Measurements from ENCODE around the gene AQP7. TPM values are rescaled to one million over a fixed set of nuclear protein-coding genes. Genes with fewer than 3 reads are reported as not detected.

AQP7 gene
- total RNA-seq, 2 donors from 2014 or later = 8.3 to 21.0 TPM

DNA sequence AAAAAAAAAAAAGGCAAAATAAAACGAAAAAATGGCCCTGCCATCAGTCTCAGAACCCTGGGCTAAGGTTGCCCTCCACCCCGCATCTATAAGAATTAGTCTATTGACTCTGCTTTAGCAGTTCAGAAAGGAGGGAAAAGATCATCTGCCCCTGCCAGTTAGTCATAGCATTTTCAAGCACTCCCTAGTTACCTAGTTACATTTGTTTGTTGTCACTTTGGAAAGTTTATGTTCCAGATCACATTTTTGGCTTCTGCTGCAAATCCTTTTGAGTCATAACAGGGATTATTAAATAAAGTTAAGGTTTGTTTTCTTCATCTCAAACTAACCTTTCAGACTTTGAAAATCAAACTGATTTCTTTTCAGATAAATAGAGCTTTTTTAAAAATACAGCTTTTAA is 52.1 kb downstream of the AQP7 start:
- no peak for DNase-seq
- intact Hi-C loops (cut with DNase I, micrococcal nuclease) = no loop called here
- ATAC-seq = peak; percentile 15

DNA sequence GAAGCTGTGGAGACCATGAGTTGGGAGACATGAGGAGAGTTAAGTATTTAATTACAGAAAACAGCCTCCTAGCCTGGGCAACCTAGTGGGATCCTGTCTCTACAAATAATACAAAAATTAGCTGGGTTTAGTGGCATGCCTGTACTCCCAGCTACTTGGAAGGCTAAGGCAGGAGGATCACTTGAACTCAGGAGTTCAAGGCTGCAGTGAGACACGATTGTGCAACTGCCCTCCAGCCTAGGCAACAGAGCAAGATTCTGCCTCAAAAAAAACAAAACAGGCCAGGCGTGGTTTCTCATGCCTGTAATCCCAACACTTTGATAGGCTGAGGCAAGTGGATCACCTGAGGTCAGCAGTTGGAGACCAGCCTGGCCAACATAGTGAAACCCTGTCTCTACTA is 52.6 kb downstream of the AQP7 start:
- no peak for ATAC-seq
- intact Hi-C loops (cut with DNase I, micrococcal nuclease) = no loop called here

DNA sequence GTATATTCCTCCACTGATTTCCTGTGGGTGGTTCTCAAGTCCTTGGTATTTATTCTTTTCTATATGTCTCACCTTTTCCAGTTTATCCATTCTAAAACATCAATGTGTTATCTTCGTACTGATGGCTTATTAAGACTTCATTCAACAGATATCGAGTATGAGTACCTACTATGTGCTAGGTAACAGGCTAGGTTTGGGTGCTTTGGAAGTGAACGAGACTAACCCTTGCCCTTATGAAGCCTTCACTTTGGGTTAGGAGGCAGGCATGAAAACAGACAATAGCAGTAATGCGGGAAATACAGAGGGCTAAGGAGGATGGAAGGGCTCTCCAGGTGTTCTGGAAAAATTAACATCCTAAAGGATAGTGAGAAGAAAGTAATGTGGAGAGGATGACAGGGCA is 53.4 kb downstream of the AQP7 start:
- ATAC-seq (no peak), DNase-seq (no peak)
- intact Hi-C loops (cut with DNase I, micrococcal nuclease) = no loop called here

More for the DNA sequence above, 52.6 kb downstream of the AQP7 start:
- no peak for DNase-seq

DNA sequence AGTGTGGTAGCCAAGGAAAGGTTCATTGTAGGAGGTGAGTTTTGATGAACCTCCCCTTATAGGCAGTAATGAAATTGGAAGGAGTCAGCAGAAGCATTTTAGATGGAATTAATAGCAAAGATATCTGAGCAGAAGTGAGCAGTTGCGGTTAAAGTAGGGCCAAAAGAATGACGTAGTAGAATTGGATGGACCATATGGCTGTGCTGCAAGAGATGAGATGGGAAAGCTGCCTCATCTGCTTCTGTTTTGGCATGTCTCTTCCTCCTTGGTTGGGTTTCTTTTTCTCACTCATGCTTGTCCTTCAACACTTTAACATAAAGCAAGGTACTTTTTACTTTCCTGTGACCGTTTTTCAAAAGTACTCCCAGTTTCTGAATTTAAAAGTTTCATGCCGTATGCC is 55.8 kb downstream of the AQP7 start:
- intact Hi-C loops (cut with DNase I, micrococcal nuclease) = no loop called here

DNA sequence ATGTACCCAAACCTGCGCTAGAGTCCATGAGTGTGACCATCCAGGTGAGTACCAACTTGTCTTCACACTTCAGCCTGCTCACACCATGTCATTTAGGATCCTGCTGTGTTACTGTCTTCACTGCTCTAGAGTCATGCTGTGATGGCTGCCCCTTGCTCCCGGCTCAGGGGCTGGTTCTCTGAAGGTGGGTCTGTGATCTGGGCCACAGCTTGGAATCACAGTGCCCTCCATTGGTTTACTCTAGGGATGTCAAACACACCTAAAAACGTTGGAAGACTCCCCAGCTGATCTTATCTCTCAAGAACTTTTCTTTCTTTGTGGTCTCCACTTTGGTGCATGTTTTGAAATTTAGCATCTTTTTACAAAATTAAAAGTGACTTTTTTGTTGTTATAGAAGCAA is 58.2 kb downstream of the AQP7 start:
- ATAC-seq = no peak

More for the DNA sequence above, 55.8 kb downstream of the AQP7 start:
- DNase-seq = no peak
- ATAC-seq = no peak

DNA sequence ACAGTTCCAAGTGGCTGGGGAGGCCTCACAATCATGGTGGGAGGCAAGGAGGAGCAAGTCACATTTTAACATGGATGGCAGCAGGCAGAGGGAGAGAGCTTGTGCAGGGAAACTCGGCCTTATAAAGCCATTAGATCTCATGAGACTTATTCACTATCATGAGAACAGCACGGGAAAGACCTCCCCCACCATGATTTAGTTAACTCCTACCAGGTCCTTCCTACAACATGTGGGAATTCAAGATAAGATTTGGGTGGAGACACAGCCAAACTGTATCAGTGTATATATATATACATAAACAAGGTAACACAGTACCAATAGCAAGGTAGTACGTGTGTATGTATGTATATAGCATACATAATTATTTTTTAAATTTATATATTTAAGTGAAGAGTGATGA is 61.2 kb downstream of the AQP7 start:
- intact Hi-C loops (cut with DNase I, micrococcal nuclease) = no loop called here
- ATAC-seq (no peak), DNase-seq (no peak)

More for the DNA sequence above, 58.2 kb downstream of the AQP7 start:
- intact Hi-C loops (cut with DNase I, micrococcal nuclease) = no loop called here
- DNase-seq = no peak

DNA sequence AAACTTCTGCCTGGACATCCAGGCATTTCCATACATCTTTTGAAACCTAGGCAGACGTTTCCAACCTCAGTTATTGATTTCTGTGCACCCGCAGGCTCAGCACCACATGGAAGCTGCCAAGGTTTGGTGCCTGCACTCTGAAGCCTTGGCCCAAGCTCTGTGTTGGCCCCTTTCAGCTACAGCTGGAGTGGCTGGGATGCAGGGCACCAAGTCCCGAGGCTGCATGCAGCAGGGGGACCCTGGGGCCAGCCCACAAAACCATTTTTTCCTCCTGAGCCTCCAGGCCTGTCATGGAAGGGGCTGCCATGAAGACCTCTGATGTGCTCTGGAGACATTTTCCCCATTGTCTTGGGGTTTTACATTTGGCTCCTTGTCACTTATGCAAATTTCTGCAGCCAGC is 62.2 kb downstream of the AQP7 start:
- intact Hi-C loops (cut with DNase I, micrococcal nuclease) = no loop called here
- no peak for ATAC-seq
- DNase-seq = no peak

Other genes with a start within 250 kb of the AQP7 start
- gene B4GALT1, start 235.2 kb downstream of the AQP7 start, total RNA-seq = 100 to 1,000 TPM; 106 to 115 TPM
- 100 to 1,000 TPM in 1 of 2 donors, 10 to 100 TPM in 1; 13.9 to 146 TPM for gene SPINK4, start 162.4 kb downstream of the AQP7 start, total RNA-seq
- 100 to 1,000 TPM; 159 to 163 TPM for gene BAG1, start 137.9 kb downstream of the AQP7 start, total RNA-seq
- 100 to 1,000 TPM in 1 of 2 donors, 10 to 100 TPM in 1; 81.0 to 106 TPM for gene CHMP5, start 137.5 kb downstream of the AQP7 start, total RNA-seq
- gene NFX1, start 112.1 kb downstream of the AQP7 start, total RNA-seq = 10 to 100 TPM; 35.2 to 38.3 TPM
- 1 to 10 TPM; 6.8 to 8.4 TPM for gene AQP3, start 45.0 kb upstream of the AQP7 start, total RNA-seq
- 10 to 100 TPM; 14.4 to 20.3 TPM for gene NOL6, start 71.4 kb upstream of the AQP7 start, total RNA-seq
- under 1 TPM in 1 of 2 donors, not detected in 1; 0.64 TPM for gene ANKRD18B, start 121.7 kb upstream of the AQP7 start, total RNA-seq

Data from left colon (tissue), 2 donors.